ENCODE results near the gene PJVK.
"Not testable (repeated sequence)": the region's sequence is repeated elsewhere in the genome, so short reads cannot be mapped to it uniquely, and the experiment has no call there.

Gene PJVK

DNA sequence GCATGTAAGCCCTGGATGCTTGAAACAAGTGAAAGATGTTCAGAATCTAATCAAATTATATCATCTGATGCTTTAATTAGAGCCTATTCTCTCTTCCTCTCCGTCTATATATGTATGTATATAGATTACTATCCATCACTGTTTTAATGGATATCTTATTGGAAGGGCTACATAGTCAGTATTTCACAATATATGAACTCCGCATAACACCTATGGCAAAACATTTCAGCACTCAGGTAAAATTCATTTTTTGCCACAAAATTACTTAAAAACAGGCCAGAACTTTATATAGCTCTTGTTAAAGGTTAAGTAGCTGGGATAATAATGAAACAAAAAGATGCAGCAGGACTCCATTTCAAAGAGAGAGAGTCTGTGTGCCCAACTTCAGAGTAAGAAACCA lies 1.2 kb downstream of the PJVK start:
- H3K4me1 ChIP-seq: peaks cover 18% of the 10 kb centered on the region
- H3K27me3 ChIP-seq (ENCODE audit: low read depth): no peaks in the 10 kb centered on the region
- DNase-seq (ENCODE audit: low spot score in 2 of 2): no peak
- no peak overlapping the region for H3K4me3 ChIP-seq
- in situ Hi-C loops (cut with MboI; ENCODE audit: low sequenced_read_pairs): no loop called here
- H3K9me3 ChIP-seq: no peaks in the 10 kb centered on the region
- peaks cover 12% of the 10 kb centered on the region for H3K36me3 ChIP-seq (replicated peaks)

DNA sequence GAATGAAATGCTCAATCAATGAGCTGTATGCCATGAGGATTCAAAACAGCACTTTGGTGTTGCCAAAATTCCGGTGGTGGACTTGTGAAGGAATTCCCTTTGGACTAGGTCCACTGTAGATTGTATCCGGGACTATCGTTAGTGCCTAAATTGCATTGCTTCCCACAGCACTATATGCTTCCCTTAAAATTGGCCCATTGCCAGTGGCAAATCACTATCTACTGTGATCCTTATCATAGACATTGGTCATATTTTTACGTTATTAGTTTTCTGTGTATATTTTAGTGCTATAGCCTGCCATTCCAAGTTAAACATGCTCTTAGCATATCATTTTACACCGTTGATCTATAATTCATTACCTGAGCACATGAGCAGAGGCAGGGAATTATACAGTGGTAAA lies 1.7 kb downstream of the PJVK start:
- H3K36me3 ChIP-seq (replicated peaks): peaks cover 11% of the 10 kb centered on the region
- H3K9me3 ChIP-seq: no peaks in the 10 kb centered on the region
- in situ Hi-C loops (cut with MboI; ENCODE audit: low sequenced_read_pairs): no loop called here
- DNase-seq (ENCODE audit: low spot score in 2 of 2): no peak
- no peaks in the 10 kb centered on the region for H3K27me3 ChIP-seq (ENCODE audit: low read depth)
- no peak overlapping the region for H3K4me3 ChIP-seq
- H3K4me1 ChIP-seq: peaks cover 18% of the 10 kb centered on the region

DNA sequence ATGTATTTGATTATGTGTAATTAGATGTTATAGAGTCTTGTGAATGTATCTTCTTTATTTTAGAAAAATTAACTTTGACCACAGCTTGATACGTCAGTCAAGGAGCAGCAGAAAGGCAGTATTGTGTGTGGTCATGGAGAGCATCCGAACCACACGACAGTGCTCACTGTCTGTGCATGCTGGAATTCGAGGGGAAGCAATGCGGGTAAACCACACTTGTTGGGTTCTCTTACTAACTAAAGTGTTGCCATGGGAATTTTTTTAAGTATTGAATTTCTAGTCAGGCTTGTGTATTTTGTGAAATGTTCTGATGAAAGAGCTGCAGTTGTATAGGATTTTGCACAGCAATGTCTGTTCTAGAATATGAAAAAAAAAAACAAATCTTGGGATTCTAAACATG lies 4.8 kb downstream of the PJVK start:
- H3K4me3 ChIP-seq: no peak overlapping the region
- no peaks in the 10 kb centered on the region for H3K27me3 ChIP-seq (ENCODE audit: low read depth)
- peaks cover 18% of the 10 kb centered on the region for H3K4me1 ChIP-seq
- in situ Hi-C loops (cut with MboI; ENCODE audit: low sequenced_read_pairs): no loop called here
- no peaks in the 10 kb centered on the region for H3K9me3 ChIP-seq
- no peaks in the 10 kb centered on the region for H3K36me3 ChIP-seq (replicated peaks)
- no peak for DNase-seq (ENCODE audit: low spot score in 2 of 2)

DNA sequence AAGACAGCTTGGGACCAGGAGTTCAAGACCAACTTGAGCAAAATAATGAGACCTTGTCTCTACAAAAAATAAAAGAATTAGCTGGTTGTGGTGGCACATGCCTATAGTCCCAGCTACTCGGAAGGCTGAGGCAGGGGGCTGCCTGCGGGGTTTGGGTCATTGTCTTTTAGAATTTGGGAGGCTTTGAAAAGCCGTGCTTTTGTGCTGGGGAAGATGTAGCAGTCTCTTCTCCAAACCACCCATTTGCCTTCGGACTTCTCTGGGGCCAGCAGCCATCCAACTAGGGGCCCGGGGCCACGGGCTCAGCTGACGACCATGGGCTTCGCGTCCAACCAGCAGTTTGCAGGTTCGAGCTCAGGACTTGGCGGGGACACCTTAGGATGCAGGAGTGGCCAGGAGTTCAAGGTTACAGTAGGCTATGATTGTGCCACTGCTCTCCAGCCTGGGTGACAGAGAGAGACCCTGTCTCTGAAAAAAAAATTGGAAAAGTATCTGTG lies 6.3 kb downstream of the PJVK start:
- Histone ChIP-seq H3K27me3 (ENCODE audit: low read depth) (no peaks in the 10 kb centered on the region), H3K9me3 (no peaks in the 10 kb centered on the region), H3K4me3 (no peak overlapping the region), H3K4me1 (peaks cover 13% of the 10 kb centered on the region; the same call in 1 of the 2 replicates), H3K36me3 (replicated peaks) (no peaks in the 10 kb centered on the region)
- DNase-seq (ENCODE audit: low spot score in 2 of 2): no peak
- in situ Hi-C loops (cut with MboI; ENCODE audit: low sequenced_read_pairs): no loop called here

DNA sequence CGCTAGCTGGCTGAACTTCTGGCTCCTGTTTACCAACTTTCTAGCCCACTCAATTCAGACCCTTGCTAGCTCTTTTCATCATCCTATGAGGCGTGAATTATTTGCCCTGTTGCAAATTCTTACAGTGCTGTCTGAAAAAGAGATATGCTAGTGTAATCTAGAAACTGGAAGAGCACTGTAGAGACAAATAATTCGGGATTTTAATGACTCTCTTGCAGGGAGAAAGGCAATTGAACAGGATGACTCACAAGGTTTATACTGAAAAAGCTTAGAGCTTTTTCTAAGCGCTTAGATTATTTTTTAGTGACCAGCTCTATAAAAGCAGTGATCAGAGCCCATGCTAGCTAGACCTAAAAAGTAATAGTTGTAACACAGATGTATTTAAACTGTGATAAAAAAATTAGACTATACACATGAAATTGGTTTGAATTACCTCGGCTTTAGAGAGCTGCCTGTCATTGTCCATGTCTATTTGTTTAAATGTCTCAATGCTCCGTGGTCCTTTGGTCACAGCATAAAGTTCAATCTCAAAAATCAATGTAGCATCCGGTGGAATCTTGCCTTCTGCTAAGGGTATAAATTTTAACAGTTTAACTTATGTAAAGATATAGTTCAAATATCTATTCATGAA lies 18.2 kb downstream of the PJVK start:
- H3K27me3 ChIP-seq (ENCODE audit: low read depth): no peaks in the 10 kb centered on the region
- H3K9me3 ChIP-seq: no peaks in the 10 kb centered on the region
- in situ Hi-C loops (cut with MboI; ENCODE audit: low sequenced_read_pairs): no loop called here
- no peaks in the 10 kb centered on the region for H3K4me1 ChIP-seq
- no peak for DNase-seq (ENCODE audit: low spot score in 2 of 2)
- H3K36me3 ChIP-seq (replicated peaks): peaks cover 5% of the 10 kb centered on the region; the same call in 1 of the 2 replicates
- H3K4me3 ChIP-seq: no peak overlapping the region

DNA sequence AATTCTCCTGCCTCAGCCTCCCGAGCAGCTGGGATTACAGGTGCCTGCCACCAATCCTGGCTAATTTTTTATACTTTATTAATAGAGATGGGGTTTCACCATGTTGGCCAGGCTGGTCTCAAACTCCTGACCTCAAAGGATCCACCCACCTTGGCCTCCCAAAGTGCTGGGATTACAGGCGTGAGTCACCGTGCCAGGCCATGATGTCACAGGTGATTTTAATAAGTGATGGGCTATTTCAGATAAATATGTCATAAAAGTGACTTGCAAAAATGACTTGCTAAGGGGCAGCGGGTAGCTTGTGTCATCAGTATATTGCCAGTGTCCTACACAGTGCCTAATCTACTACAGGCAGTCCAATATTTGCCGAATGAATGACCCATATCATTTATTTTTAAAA lies 20.1 kb downstream of the PJVK start:
- H3K27me3 ChIP-seq (ENCODE audit: low read depth); DNase-seq (ENCODE audit: low spot score in 2 of 2); H3K4me1 ChIP-seq; H3K36me3 ChIP-seq (replicated peaks); H3K9me3 ChIP-seq; H3K4me3 ChIP-seq; in situ Hi-C loops (cut with MboI; ENCODE audit: low sequenced_read_pairs): not testable (repeated sequence)

DNA sequence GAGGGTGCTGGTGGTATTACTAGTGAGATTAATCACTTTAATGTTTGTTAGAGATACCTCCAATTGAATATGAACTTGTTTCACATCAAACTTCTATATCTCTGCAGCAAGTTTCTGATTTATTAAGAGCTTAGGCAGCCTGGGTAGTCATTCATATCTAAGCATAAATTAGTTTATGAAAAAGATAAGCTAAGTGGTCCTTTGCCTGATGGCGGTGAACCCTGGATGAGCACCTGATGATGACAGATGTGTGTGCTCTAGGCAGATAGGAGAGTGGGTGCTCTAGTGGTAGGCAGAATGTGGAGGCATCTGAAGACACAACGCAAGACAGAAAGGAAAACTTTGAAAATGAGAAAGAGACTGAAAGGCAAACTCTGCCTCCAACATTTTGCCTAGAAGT lies 22.2 kb downstream of the PJVK start:
- H3K4me1 ChIP-seq: peaks cover 4% of the 10 kb centered on the region; the same call in 1 of the 2 replicates
- H3K9me3 ChIP-seq: no peaks in the 10 kb centered on the region
- H3K4me3 ChIP-seq: no peak overlapping the region
- no peaks in the 10 kb centered on the region for H3K27me3 ChIP-seq (ENCODE audit: low read depth)
- DNase-seq (ENCODE audit: low spot score in 2 of 2): no peak
- H3K36me3 ChIP-seq (replicated peaks): 0 out of 2 replicates have a peak, but pooled peaks cover 5% of the 10 kb centered on the region
- in situ Hi-C loops (cut with MboI; ENCODE audit: low sequenced_read_pairs): no loop called here

DNA sequence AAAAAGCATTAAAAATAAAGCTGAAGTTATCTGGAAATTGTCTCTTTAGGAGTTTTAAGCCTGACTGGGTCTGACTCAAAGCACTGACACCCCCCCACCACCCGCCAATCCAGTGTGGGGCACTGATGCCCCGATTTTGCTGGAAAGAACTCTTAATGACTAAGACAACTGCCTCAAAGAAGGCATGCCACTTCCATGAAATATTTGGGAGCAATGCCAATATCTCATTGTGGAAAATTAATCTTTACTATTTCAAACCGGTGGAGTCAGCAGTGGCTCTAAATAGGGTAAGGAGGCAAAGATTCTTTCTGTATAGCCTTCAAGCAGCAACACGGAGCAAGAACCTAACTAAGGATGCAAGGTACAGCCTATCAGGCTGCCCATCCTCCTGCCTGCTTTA lies 22.8 kb downstream of the PJVK start:
- Histone ChIP-seq H3K27me3 (ENCODE audit: low read depth) (no peaks in the 10 kb centered on the region), H3K4me3 (no peak overlapping the region), H3K4me1 (peaks cover 4% of the 10 kb centered on the region; the same call in 1 of the 2 replicates), H3K36me3 (replicated peaks) (0 out of 2 replicates have a peak, but pooled peaks cover 5% of the 10 kb centered on the region), H3K9me3 (no peaks in the 10 kb centered on the region)
- no peak for DNase-seq (ENCODE audit: low spot score in 2 of 2)
- in situ Hi-C loops (cut with MboI; ENCODE audit: low sequenced_read_pairs): no loop called here

DNA sequence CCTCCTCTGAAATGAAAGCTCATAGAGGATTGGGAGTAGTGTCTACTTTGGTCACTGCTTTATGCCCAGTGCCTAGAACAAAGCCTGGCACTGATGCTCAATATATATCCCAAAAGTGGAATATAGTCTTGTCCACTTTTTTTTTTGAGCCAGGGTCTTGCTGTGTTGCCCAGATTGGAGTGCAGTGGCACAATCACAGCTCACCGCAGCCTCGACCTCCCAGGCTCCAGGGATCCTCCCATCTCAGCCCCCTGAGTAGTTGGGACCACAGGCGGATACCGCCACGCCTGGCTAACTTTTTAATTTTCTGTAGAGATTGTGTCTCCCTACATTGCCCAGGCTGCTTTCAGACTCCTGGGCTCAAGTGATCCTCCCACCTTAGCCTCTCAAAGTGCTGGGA lies 23.4 kb downstream of the PJVK start:
- no peak for DNase-seq (ENCODE audit: low spot score in 2 of 2)
- no peaks in the 10 kb centered on the region for H3K9me3 ChIP-seq
- no peak overlapping the region for H3K4me3 ChIP-seq
- in situ Hi-C loops (cut with MboI; ENCODE audit: low sequenced_read_pairs): no loop called here
- no peaks in the 10 kb centered on the region for H3K27me3 ChIP-seq (ENCODE audit: low read depth)
- 0 out of 2 replicates have a peak, but pooled peaks cover under 1% of the 10 kb centered on the region for H3K36me3 ChIP-seq (replicated peaks)
- H3K4me1 ChIP-seq: peaks cover 9% of the 10 kb centered on the region

DNA sequence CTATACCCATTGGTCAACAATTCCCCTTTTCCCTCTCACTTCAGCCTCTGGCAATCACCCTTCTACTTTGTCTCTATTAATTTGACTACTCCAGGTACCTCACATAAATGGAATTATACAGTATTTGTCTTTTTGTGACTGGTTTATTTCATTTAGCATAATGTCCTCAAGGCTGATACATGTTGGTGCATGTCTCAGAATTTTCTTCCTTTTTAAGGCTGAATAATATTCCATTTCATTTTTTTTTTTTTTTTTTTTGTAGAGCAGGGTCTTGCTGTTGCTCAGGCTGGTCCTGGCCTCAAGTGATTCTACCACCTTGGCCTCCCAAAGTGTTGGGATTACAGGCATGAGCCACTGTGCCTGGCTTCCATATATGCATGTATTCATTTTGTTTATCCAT lies 25.3 kb downstream of the PJVK start:
- Histone ChIP-seq H3K4me3 (no peak overlapping the region), H3K36me3 (replicated peaks) (no peaks in the 10 kb centered on the region), H3K27me3 (ENCODE audit: low read depth) (no peaks in the 10 kb centered on the region), H3K4me1 (peaks cover 17% of the 10 kb centered on the region), H3K9me3 (no peaks in the 10 kb centered on the region)
- in situ Hi-C loops (cut with MboI; ENCODE audit: low sequenced_read_pairs): no loop called here
- DNase-seq (ENCODE audit: low spot score in 2 of 2): no peak

DNA sequence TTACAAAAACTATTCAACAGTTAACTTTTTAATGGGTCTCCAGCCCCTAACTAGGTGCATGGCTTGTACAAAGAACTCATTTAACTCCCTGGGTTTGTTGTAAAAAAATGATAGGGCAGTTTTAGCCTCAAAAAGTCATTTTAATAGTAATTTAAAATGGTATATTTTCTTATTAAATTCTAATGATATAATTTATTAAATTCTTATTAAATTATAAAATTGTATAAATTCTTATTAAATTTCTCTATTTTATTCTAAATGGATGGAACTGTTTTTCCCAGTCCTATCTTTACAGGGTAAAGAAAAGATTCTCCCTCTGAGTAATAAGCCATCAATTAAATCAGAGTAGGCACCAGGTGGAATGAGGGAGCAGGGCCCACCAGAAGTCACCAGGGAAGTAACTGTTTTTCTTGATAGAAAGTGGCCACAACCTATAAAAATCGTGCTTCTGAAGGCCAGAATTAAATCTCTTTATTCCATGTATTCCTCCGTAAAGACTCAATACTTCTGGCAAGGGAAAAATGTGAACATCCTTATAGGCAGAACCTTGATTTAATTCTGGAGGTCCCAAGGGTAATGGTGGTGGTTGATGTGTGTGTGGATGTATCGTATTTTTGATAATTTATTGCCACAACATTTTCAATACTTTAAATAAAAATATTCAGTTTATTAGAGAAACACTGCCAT lies 26.4 kb downstream of the PJVK start:
- DNase-seq (ENCODE audit: low spot score in 2 of 2): no peak
- Histone ChIP-seq H3K4me1 (peaks cover 23% of the 10 kb centered on the region), H3K9me3 (no peaks in the 10 kb centered on the region), H3K4me3 (peak overlapping the region; percentile 52), H3K36me3 (replicated peaks) (no peaks in the 10 kb centered on the region), H3K27me3 (ENCODE audit: low read depth) (no peaks in the 10 kb centered on the region)
- in situ Hi-C loops (cut with MboI; ENCODE audit: low sequenced_read_pairs): no loop called here

DNA sequence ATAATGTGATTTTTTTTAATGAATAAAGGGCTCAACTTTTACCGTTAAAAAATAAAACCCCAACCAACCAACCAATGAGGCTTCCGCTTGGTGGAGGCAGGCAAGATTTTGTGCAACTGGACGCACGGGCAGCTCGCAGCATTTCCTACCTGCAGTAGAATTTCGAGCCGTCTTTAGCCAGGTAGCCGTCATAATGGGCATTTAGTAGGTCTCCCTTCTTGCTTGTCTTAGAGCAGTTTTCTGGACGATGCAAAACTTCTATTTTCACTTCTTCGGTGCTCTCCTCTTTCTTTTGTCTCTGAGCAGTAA lies 26.9 kb downstream of the PJVK start:
- H3K4me1 ChIP-seq: peaks cover 25% of the 10 kb centered on the region
- no peaks in the 10 kb centered on the region for H3K36me3 ChIP-seq (replicated peaks)
- DNase-seq (ENCODE audit: low spot score in 2 of 2): peak in 1 of 2 experiments; percentile 26
- peak overlapping the region; percentile 52 for H3K4me3 ChIP-seq
- in situ Hi-C loops (cut with MboI; ENCODE audit: low sequenced_read_pairs): no loop called here
- no peaks in the 10 kb centered on the region for H3K9me3 ChIP-seq
- H3K27me3 ChIP-seq (ENCODE audit: low read depth): no peaks in the 10 kb centered on the region

DNA sequence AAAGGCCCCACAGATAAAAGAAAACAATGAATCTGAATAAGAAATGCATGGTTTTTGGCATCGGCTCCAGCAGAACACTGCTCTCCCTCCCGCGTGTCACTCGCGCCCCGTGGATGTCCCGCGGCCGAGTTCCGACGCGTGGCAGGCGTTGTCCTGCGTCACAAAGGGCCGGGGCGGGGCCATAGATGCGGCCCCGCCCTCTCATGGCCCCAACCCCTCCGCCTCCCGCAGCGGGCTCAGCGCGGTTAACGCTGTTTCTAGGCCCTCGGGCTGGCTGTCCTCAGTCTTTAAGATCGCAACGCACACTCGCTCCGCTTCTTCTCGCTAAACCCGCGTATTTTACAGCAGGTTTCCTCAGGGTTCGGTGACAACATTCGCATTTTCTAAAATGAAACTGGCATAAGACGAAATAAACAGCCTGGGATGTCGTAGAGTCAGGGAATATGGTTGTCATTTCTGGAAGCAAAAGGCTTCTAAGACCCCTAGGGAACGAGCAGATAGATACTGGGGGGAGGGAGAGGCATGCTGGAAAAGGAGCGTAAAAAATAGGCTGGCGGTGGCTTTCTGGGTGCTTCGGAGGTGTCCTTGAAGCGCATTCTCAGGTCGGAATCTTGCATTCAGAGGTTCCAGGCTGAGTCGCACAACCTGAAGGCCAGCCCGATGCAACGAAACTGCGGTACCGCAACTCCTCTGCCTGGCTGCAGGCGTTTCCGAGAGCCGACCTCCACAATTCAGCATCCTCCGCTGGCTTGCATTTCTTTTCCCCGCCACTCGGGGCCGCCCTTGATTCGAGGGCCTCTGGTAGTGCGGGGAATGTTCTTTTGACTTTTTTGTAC lies 27.5 kb downstream of the PJVK start, which contains the start of gene FKBP7:
TSS of gene FKBP7 (minus strand) at position 162 of the 836 bp plus-strand sequence. CDS start at position 61, 101 bp downstream.
- Histone ChIP-seq H3K27me3 (ENCODE audit: low read depth) (no peaks in the 10 kb centered on the region), H3K4me3 (peak within 1 kb of the TSS; percentile 52), H3K4me1 (peaks cover 25% of the 10 kb centered on the region), H3K36me3 (replicated peaks) (no peaks in the 10 kb centered on the region), H3K9me3 (no peaks in the 10 kb centered on the region)
- peak; percentile 71 to 89 for DNase-seq (ENCODE audit: low spot score in 2 of 2)
- in situ Hi-C loops (cut with MboI; ENCODE audit: low sequenced_read_pairs): no loop called here

DNA sequence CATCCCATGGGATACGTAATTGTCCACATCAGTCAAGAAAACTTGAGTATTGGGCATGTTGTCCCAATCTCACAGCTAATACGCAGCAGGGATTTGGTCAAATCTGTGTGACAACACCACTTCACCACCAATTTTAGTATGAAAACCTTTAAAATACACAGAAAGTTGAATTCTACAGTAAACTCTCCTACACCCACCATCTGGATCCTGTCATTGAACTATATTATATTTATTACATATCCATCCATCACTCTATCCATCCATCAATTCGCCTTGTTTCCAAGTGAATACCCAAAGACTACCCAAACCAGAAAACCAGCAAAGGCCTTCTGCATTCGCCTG lies 28.1 kb downstream of the PJVK start:
- peak overlapping the region; percentile 52 for H3K4me3 ChIP-seq
- H3K36me3 ChIP-seq (replicated peaks): no peaks in the 10 kb centered on the region
- no peaks in the 10 kb centered on the region for H3K27me3 ChIP-seq (ENCODE audit: low read depth)
- in situ Hi-C loops (cut with MboI; ENCODE audit: low sequenced_read_pairs): no loop called here
- peaks cover 25% of the 10 kb centered on the region for H3K4me1 ChIP-seq
- no peak for DNase-seq (ENCODE audit: low spot score in 2 of 2)
- H3K9me3 ChIP-seq: no peaks in the 10 kb centered on the region
